ENCODE data around the gene OOSP3. TPM values are rescaled to one million over a fixed set of nuclear protein-coding genes. Genes with fewer than 3 reads are reported as not detected.

Gene OOSP3
- polyA plus RNA-seq, 1 donor from 2014 or later, result not detected

- H3K9me3 ChIP-seq (ENCODE audit: low read length), result no peaks in the 10 kb centered on the region
- H3K4me2 ChIP-seq (ENCODE audit: low read length), result no peak overlapping the region
- H3K27me3 ChIP-seq (ENCODE audit: insufficient read depth, low read depth, low read length), result no peaks in the 10 kb centered on the region
- H3K4me3 ChIP-seq (ENCODE audit: low read length), result no peak overlapping the region
- no peak overlapping the region for H2AFZ ChIP-seq (ENCODE audit: low read depth, low read length)
- H4K20me1 ChIP-seq (ENCODE audit: insufficient read depth), result no peaks in the 10 kb centered on the region
- no peaks in the 10 kb centered on the region for H3F3A ChIP-seq (ENCODE audit: insufficient read depth, low read length, poor library complexity, severe bottlenecking)
- no peaks in the 10 kb centered on the region for H3K36me3 ChIP-seq (ENCODE audit: insufficient read depth, low read length)
- H3K9ac ChIP-seq (ENCODE audit: low read length), result no peak overlapping the region
- no peak overlapping the region for H3K27ac ChIP-seq (ENCODE audit: low read length)
- H3K79me2 ChIP-seq (replicated peaks; ENCODE audit: insufficient read depth, low read length), result no peaks in the 10 kb centered on the region
- no peaks in the 10 kb centered on the region for H3K9me2 ChIP-seq (ENCODE audit: insufficient read depth, low read length)
- TF ChIP-seq RAD21 (conservative IDR thresholded peaks at IDR 0.05), result no peak
- TF ChIP-seq EZH2 (IDR thresholded peaks at IDR 0.05; ENCODE audit: borderline replicate concordance, insufficient read depth, low read length, poor library complexity, severe bottlenecking), result no peak
- no peak for TF ChIP-seq POLR2AphosphoS5 (IDR thresholded peaks at IDR 0.05)
- TF ChIP-seq EP300 (conservative IDR thresholded peaks at IDR 0.05; ENCODE audit: poor library complexity, severe bottlenecking), result no peak
- no peak for TF ChIP-seq MXI1 (conservative IDR thresholded peaks at IDR 0.05; ENCODE audit: poor library complexity, severe bottlenecking)
- no peak for TF ChIP-seq TAF1 (IDR thresholded peaks at IDR 0.05; ENCODE audit: low read depth)
- no peak for TF ChIP-seq CTCF (IDR thresholded peaks at IDR 0.05; ENCODE audit: poor library complexity, severe bottlenecking)
These were observed 16.0 kb downstream of the OOSP3 start for GRCh38 chr11:59894616-59895015.

- Histone ChIP-seq H3K9me2 (ENCODE audit: insufficient read depth, low read length) (no peaks in the 10 kb centered on the region), H4K20me1 (ENCODE audit: insufficient read depth) (no peaks in the 10 kb centered on the region), H2AFZ (ENCODE audit: low read depth, low read length) (no peak overlapping the region), H3K79me2 (replicated peaks; ENCODE audit: insufficient read depth, low read length) (no peaks in the 10 kb centered on the region), H3K27me3 (ENCODE audit: insufficient read depth, low read depth, low read length) (no peaks in the 10 kb centered on the region), H3K36me3 (ENCODE audit: insufficient read depth, low read length) (no peaks in the 10 kb centered on the region), H3F3A (ENCODE audit: insufficient read depth, low read length, poor library complexity, severe bottlenecking) (no peaks in the 10 kb centered on the region), H3K9ac (ENCODE audit: low read length) (no peak overlapping the region), H3K27ac (ENCODE audit: low read length) (no peak overlapping the region), H3K9me3 (ENCODE audit: low read length) (no peaks in the 10 kb centered on the region), H3K4me3 (ENCODE audit: low read length) (no peak overlapping the region), H3K4me2 (ENCODE audit: low read length) (no peak overlapping the region)
- TF ChIP-seq MXI1 (conservative IDR thresholded peaks at IDR 0.05; ENCODE audit: poor library complexity, severe bottlenecking) (no peak), SMC3 (conservative IDR thresholded peaks at IDR 0.05; ENCODE audit: poor library complexity) (no peak), TAF1 (IDR thresholded peaks at IDR 0.05; ENCODE audit: low read depth) (no peak), EZH2 (IDR thresholded peaks at IDR 0.05; ENCODE audit: borderline replicate concordance, insufficient read depth, low read length, poor library complexity, severe bottlenecking) (no peak), REST (IDR thresholded peaks at IDR 0.05; ENCODE audit: borderline replicate concordance) (no peak), EP300 (conservative IDR thresholded peaks at IDR 0.05; ENCODE audit: poor library complexity, severe bottlenecking) (no peak), POLR2AphosphoS5 (IDR thresholded peaks at IDR 0.05) (no peak), RAD21 (conservative IDR thresholded peaks at IDR 0.05) (no peak), CTCF (IDR thresholded peaks at IDR 0.05; ENCODE audit: poor library complexity, severe bottlenecking) (no peak)
These were observed 19.5 kb downstream of the OOSP3 start for GRCh38 chr11:59898046-59898445.
